ENCODE data around the gene DPP6. TPM values are rescaled to one million over a fixed set of nuclear protein-coding genes. Genes with fewer than 3 reads are reported as not detected.

DPP6 gene
- total and polyA plus RNA-seq, 9 of the 15 experiments (the other 6 are each of a cell fraction or from before 2014, with no cell fraction given): not detected

DNA sequence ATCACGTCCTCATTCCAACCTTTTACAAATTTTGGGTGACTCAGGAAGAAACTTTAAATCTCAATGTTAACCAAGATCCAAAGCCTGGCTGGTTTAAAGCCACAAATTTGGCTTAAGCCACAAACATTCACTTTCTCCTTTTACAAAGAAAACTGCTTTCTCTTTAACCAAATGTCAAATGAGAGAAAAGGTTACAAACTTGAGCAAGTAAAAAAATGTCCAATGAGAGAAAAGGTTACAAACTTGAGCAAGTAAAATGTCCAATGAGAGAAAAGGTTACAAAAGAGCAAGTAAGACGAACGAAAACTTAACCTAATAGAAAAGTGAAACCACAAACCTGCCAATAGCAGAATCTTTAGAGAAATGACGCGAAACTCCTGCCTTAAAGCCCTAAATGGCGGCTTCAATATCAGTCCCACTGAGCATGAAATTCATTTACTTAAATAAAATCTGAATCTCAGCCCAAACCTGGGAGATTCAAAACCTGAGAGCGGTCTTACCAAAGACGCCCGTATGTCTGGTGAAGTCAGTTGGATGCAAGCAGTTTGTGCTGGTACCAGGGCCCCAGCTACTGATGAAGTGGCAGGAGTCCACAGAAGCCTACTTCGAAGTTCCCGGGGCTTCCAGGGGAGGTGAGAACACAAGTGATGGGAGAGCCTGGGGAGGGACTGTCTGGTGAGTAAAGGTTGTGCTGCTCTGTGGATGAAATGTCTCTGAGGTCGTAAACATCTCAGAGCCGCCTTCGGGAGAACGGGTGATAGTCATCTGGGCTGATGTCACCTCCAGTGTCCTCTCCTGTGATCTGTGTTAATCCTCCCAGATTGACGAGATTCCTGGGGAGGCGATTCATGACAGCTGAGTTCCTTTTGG is 876.2 kb downstream of the DPP6 start (continued):
- TF ChIP-seq, protein P1, sequence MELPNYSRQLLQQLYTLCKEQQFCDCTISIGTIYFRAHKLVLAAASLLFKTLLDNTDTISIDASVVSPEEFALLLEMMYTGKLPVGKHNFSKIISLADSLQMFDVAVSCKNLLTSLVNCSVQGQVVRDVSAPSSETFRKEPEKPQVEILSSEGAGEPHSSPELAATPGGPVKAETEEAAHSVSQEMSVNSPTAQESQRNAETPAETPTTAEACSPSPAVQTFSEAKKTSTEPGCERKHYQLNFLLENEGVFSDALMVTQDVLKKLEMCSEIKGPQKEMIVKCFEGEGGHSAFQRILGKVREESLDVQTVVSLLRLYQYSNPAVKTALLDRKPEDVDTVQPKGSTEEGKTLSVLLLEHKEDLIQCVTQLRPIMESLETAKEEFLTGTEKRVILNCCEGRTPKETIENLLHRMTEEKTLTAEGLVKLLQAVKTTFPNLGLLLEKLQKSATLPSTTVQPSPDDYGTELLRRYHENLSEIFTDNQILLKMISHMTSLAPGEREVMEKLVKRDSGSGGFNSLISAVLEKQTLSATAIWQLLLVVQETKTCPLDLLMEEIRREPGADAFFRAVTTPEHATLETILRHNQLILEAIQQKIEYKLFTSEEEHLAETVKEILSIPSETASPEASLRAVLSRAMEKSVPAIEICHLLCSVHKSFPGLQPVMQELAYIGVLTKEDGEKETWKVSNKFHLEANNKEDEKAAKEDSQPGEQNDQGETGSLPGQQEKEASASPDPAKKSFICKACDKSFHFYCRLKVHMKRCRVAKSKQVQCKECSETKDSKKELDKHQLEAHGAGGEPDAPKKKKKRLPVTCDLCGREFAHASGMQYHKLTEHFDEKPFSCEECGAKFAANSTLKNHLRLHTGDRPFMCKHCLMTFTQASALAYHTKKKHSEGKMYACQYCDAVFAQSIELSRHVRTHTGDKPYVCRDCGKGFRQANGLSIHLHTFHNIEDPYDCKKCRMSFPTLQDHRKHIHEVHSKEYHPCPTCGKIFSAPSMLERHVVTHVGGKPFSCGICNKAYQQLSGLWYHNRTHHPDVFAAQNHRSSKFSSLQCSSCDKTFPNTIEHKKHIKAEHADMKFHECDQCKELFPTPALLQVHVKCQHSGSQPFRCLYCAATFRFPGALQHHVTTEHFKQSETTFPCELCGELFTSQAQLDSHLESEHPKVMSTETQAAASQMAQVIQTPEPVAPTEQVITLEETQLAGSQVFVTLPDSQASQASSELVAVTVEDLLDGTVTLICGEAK (IDR thresholded peaks at IDR 0.05): peak; percentile 45; the same call in 1 of the 2 replicates
- TF ChIP-seq, protein P1 (CRISPR knock-in tag; IDR thresholded peaks at IDR 0.05): no peak
- TF ChIP-seq ZNF780A (CRISPR knock-in tag; IDR thresholded peaks at IDR 0.05) (no peak), ZNF699 (CRISPR knock-in tag; IDR thresholded peaks at IDR 0.05; ENCODE audit: insufficient replicate concordance) (no peak), SOX6 (IDR thresholded peaks at IDR 0.05) (no peak), FOS (IDR thresholded peaks at IDR 0.05; ENCODE audit: extremely low read depth, insufficient read length) (peak; percentile 67), ARNT (IDR thresholded peaks at IDR 0.05) (0 out of 4 replicates have a peak, but pooled peaks of 1 of the 2 experiments have one; percentile 74), POLR2H (tag; IDR thresholded peaks at IDR 0.05; ENCODE audit: low read depth) (peak; percentile 13; the same call in 1 of the 2 replicates), ZNF143 (CRISPR knock-in tag; IDR thresholded peaks at IDR 0.05) (no peak)
- TF ChIP-seq, protein P2, sequence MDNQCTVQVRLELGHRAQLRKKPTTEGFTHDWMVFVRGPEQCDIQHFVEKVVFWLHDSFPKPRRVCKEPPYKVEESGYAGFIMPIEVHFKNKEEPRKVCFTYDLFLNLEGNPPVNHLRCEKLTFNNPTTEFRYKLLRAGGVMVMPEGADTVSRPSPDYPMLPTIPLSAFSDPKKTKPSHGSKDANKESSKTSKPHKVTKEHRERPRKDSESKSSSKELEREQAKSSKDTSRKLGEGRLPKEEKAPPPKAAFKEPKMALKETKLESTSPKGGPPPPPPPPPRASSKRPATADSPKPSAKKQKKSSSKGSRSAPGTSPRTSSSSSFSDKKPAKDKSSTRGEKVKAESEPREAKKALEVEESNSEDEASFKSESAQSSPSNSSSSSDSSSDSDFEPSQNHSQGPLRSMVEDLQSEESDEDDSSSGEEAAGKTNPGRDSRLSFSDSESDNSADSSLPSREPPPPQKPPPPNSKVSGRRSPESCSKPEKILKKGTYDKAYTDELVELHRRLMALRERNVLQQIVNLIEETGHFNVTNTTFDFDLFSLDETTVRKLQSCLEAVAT (IDR thresholded peaks at IDR 0.05): peak; percentile 63 to 77; a peak in 2 of 4 replicates
- TF ChIP-seq, protein P3, sequence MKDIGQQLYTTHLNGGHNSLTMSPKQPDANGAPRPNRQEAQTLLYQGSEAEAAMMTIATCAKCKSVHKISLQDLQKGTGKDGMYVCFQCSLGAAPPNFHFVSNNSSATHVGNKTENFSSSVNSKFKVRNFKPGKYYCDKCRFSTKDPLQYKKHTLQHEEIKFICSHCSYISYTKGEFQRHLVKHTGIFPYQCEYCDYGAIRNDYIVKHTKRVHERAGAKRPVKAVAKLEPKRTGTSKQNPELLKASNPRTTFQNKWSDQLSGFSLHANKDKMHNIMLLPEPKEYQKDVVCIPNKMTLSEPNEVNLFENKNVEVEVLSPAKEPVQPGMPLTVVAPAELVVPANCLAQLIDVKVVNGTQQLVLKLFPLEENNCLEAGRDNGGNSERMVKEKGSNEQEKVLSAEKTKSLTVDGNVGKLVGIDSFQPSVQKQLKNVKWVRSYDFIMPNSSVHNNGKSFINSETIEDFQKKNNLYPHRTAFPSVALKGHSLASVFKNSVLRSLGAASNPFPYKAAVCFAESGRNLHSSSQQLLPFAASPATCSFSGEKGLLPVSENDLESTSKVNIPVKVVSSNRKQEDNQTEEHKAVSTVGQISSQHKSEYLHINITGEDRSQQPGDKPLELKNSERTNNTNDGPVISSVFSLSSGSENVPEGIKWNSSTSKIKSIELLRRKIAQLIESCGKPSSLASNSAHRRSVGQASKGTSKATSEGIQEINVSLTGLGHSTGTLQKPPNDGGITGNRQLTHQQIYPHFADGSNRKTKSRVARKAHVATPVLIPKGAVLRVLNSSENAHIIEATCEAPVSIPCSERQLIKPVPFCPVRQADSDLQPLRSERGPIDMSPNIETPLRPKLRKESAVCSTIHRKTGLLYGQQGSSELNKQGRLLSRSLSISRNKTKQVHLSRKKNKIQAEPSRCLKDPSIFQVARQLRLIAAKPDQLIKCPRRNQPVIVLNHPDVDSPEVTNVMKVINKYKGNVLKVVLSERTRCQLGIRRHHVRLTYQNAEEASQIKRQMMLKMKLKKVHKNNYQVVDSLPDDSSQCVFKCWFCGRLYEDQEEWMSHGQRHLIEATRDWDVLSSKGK (CRISPR knock-in tag; IDR thresholded peaks at IDR 0.05): no peak
- TF ChIP-seq, protein P4, sequence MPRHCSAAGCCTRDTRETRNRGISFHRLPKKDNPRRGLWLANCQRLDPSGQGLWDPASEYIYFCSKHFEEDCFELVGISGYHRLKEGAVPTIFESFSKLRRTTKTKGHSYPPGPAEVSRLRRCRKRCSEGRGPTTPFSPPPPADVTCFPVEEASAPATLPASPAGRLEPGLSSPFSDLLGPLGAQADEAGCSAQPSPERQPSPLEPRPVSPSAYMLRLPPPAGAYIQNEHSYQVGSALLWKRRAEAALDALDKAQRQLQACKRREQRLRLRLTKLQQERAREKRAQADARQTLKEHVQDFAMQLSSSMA (CRISPR knock-in tag; IDR thresholded peaks at IDR 0.05): no peak
